ENCODE results near the gene MAP4K1.

MAP4K1 gene

DNA sequence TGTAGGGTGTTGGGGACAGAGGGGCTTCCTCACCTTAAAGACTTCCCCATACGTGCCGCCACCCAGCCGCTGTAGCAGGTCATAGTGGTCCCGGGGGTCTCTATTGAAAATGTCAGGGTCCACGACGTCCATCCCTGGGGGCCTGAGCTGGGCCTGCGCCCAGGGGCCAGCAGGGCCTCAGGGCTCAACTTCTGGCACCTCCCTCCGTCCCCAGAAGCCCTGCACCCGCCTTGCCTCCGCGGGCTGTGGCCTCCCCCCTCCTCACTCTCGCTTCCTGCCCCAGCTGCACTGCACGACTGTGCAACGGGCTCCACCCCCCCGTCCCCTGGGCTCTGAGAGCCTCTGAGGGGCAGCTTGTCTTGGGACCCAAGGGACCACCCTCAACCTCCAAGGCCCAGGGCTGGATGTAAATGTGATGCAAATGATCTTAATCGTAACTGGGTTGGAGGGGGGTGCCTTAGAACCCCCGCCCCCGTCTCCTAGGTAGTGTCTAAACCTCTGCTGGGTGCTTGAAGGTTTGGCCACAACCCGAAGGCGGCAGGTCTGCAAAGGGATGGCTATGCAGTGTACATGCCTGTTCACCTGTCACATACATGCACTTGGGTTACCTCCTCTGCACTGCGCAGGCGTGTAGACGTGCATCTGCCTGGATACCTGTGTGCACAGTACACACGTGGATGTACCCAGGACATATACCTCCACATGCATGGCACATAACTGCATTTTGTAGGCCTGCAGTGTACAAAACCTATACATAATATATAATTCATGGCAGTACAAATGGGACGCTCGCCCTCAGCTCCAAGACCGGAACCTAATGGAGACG lies at the start of gene MAP4K1:
Gene MAP4K1 (minus strand): TSS at position 190 of the 826 bp plus-strand sequence. CDS start 58 bp downstream, at position 132.
- DNase-seq (ENCODE audit: low read depth in 1 of 2, low spot score in 1 of 2) = peak; percentile 45 to 47

DNA sequence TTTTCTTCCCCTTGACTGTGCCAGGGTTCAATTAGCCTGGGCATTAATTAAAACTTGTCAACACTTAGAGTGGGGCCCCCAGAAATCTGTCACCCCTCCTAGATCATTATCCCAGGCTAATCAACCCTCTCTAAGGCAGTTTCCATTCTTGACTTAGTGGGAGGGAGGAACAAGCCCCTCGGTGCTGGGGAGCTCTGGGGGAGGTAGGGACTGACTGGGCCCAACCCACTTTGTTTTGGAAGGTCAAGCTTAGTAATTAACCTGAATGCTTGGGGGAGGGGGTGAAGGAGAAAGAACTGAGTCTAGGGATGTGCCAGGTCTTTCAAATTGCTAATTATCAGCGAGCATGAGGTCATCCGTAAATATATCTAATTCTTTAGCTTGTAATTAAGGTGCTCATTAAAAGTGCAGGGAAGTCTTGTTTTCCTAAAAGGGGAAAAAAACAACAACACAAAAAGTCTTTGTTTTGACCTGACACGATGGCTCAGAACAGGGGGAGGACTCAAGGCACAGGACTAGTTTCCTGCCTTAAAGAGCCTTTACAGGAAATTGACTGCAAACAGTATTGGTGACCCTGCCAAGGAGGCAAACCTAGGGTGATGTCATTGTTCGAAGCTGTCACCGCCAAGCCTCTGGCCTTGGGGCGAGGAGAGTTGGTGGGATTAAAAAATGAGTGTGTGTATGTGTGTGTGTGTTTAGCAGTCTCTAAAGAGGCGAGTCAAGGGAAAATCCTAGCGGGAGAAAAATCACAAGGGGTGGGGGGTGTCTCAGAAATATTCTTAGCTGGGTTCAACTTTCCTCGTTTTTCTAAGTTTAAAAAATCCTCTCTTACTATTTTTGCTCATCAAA lies 49.1 kb upstream of the MAP4K1 start:
- DNase-seq (ENCODE audit: low read depth in 1 of 2, low spot score in 1 of 2) = no peak

DNA sequence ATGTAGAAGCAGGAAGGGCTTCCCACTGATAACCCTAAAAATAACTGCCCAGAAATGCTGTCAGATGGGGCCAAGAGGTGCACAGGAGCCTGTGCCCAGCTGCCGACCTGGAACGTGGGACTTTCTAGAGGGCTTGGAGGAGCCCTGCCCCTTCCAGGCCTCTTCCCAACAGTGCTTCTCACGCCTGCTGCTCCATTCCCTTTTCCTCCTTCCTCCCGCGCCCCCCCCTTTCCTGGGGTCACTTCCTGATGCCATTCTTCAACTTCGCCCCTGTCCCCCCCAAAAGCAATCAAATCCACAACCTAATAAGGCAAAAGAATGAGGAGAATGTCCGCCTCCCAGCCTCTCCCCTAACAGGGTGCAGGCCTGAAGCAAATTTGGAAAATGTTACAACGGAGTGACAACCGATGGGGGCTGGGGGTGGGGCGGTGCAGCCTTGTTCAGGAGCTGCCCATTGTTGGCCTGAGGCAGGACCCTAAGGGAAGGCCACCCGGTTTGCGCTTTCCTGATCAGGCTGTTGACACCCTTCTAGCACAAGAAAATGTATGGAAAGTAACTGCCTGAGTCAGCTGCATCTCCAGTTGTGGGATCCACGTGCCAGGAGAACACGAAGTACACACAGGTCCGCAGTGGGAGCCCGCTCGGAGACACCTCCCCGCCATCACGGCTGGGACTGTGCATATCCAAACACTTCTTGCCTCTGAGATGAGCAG lies 48.4 kb upstream of the MAP4K1 start:
- DNase-seq (ENCODE audit: low read depth in 1 of 2, low spot score in 1 of 2) = no peak

DNA sequence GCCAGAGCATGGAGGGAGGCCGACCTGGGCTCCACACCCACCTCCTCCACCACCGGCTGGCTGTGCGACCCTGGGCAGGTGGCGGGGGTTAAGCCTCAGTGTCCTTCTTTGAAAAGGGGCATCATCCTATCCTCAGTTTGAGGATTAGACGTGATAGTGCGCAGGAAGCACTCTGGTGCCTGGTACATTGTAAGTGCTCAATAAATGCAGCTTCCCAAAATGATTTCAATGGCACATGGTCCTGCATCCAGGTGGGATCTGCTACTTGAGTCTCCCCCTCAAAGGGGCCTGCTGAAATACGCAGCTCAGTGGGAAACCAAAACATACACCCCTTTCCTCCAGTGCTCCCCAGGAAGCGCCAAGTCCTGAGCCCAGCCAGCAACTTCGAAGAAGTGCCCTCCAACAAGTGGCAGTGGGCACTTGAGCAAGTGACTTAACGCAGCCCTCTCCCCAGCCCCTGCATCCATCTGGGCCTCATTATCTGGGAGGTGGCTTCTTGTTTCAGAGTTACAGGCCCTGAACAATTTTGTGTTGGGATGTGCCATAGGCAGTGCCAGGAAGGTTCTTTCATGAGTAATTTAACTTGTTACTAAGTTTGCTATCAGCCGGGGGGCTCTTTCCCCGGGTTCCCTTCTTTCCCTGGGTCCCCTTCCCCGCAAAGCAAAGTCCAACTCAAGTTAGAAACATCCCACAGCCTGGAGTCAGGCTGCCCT lies 47.6 kb upstream of the MAP4K1 start:
- DNase-seq (ENCODE audit: low read depth in 1 of 2, low spot score in 1 of 2) = no peak

DNA sequence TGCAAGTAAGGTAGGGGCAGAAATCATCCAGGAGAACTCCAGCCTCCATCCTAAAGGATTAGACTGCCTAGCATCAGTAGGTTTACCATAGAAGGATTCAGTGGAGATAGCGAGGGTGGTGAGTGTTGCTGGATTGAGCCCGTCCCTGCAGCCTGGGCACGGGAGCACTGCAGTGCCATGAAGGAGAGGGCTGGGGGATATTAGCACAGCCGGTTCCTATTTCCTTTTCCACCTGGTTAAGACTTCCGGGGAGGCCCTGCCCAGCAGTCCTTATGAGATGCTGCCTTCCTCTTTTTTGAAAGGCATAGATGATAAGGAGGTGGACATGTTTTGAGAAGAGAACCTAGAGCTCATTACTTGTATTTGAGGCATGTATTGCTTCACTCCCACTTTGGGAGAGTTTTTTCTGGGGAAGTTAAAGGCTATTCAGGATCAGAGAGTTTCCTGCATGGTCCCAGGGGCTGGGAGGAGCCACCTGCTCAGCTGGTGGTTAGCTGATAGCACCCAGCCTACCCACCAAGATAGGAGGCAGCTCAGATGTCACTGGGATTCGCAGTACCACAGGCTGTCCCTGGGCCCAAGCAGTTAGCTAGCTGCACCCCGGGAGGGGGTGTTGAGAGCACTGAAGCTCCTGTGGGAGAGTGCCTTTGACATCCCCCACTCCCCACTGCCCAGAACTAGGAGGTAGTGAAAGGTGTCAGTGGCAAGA lies 46.9 kb upstream of the MAP4K1 start:
- DNase-seq (ENCODE audit: low read depth in 1 of 2, low spot score in 1 of 2) = no peak

DNA sequence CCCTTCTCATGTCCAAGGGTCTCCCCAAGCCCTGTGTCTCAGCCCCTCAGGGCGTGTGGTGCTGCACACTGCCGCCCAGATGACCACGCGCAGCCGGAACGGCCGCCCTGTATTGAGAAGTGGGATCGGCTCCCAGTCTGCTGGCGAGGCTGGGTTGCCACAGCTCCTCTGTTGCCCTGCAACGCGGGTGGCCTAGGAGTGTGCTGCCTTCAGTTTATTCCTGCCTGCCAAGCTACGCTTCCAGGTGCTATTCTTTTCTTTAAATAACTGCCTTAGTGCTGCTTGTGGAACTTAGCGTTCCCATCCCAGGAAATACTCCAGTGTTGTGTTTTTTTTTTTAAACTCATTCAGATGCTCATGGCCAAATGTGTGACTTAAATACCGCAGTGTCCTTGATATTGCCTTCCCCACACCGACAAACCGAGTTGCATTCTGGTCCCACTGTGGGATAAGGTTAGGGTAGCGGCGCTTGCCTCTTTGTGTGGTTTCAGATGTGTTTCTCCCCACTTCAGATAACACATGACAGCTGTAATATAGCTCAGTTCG lies 46.3 kb upstream of the MAP4K1 start:
- DNase-seq (ENCODE audit: low read depth in 1 of 2, low spot score in 1 of 2) = no peak

DNA sequence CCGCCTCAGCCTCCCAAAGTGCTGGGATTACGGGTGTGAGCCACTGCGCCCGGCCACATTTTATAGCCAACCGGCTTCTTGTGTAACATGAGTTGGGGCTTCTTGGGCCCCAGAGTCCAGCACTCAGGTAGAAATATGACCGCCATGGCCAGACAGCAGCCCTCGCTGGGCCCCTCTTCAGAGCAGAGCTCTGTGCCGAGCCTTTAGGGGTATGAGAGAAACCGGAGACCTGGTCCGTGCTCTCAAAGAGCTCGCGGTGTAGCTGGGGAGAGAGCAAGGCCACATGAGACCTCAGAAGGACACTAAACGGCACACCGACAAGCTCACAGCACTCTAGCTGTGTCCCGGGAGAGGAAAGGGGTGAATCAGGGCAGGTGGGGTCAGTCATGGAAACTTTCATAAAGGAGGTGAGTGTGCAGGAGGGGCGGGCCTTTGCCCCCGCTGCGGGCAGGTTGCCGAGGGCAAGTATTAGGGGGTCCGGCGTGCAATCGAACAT lies 45.5 kb upstream of the MAP4K1 start:
- DNase-seq (ENCODE audit: low read depth in 1 of 2, low spot score in 1 of 2) = no peak

DNA sequence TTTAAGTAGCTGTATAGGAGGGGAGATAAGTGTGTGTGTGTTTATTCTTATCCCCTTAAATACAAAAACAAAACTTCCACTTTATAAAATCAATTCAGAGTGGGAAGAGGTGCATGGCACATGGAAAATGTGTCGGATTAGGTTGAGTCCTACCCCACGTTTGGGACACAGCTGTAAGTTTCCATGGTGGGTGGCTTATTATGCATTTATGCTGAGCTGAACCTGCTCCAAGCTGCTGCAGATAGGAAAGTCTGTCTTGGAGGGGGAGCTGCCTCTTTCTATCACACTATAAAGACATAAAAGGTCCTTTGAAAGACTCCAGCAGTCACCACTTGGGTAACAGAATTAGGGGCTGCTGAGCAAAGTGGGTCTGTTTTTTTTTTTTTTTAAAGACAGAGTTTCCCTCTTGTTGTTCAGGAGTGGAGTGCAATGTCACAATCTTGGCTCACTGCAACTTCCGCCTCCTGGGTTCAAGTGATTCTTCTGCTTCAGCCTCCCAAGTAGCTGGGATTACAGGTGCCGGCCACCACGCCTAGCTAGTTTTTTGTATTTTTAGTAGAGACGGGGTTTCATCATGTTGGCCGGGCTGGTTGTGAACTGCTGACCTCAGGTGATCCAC lies 44.9 kb upstream of the MAP4K1 start:
- DNase-seq (ENCODE audit: low read depth in 1 of 2, low spot score in 1 of 2) = no peak

DNA sequence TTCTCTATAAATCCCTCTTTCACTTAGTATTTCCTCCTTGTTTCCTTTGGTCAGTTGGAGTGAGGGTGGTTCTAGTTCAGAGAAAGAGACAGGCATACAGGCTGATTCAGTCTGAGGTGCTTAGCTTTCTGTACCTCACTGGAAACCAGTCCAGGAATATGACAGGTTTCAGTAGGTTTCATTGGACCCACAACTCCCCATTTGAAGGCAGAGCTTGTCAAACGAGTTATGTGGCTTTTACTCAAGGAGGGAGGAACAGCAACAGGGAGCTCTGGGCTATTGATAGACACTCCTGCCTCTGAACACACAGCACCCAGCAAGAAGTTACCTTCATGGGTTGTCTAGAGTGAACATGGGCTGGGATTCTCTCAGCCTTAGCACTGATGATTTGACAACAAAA lies 44.2 kb upstream of the MAP4K1 start:
- no peak for DNase-seq (ENCODE audit: low read depth in 1 of 2, low spot score in 1 of 2)

DNA sequence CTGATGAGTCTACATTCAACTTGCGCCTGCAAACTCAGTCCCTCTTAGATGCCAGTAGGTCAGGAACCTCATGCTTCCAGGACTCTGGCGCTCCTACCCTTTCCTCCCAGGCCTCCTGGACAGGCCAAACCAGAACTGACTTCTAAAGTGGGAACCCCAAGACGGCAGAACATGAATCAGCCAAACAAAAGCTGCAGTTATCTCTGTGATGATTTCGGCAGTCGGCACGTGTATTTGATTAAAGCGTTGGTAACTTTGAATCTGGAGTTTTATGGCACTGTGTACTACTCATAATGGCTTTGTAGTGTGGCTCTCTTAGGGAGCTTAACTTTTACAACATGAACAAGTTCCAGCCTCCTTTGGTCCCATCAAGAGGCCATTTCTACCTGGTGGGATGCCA lies 43.4 kb upstream of the MAP4K1 start:
- no peak for DNase-seq (ENCODE audit: low read depth in 1 of 2, low spot score in 1 of 2)

DNA sequence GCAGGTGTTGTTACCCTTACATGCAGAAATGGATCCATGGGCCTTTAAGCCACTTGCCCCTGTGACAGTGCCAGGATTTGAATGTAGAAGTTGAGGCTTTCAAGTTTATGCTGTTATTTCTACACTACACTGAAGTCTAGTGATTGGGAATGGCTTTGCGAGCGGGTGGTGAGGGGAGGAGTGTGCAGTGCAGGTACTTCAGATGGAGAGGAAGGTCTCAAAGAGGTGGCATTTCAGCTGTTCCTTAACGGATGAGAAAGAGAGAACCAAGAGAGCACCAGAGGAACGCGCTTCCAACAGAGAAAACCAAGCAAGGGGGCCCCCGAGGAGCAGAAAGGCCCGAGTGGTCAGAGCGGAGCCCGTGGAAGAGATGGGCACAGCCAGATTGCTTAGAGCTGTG lies 43.0 kb upstream of the MAP4K1 start:
- DNase-seq (ENCODE audit: low read depth in 1 of 2, low spot score in 1 of 2) = no peak

DNA sequence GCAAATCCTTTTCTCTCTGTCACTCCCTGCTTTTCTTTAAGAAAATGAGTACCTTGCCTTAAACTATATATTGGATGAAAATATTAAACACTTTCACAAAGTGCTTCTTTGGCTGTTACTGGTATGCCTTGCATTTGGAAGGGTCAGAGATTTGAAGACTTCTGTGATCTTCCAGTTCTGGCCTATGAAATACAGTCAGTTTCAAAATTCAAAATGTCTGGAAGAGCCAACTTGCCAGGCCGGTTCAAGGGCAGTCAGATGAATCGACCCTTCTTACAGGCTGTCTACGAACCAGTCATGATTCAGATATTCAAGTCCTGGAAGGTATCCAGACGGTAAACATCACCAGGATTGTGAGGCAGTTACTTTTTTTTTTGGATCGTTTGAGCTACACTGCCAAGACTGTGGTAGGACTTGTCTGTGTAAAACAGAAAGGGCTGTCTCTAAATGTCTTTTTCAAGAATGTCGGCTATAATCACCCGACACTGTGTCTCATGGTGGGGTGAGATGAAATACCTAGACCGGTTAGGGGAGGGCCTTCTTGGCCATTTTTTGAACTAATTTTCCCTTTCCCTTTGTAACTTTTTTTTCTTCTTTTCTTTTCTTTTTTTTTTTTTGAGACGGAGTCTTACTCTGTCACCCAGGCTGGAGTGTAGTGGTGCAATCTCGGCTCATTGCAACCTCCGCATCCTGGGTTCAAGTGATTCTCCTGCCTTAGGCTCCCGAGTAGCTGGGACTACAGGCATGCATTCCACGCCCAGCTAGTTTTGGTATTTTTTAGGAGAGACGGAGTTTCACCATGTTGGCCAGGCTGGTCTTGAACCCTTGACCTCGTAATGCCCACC lies 40.9 kb upstream of the MAP4K1 start:
- no peak for DNase-seq (ENCODE audit: low read depth in 1 of 2, low spot score in 1 of 2)

DNA sequence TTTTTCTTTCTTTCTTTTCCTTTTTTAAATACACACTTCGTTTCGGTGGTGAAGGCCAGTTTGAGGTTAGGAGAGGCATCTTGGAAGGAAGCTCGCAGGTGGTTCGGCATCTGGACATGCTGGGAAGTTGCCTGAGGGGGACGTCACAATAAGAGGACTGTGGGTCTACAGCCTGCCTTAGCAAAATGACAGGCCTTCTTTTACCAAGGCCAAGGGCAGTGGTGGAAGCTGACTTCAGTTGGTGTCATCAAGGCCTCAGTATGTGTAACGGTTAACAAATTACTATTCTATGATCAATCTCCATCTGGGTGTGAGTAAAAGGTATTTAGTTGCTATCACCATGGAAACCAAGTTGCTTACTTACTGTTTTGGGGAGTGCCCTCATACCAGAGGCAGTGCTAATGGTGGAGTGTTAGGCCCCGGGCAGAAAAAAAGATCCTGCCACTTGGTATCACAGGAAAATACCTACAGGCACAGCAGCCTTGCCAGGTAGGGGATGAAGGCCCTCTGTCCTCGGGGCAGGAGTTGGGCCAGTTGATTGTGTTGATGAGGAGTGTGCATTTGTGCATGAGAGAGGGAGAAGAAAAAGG lies 40.0 kb upstream of the MAP4K1 start:
- no peak for DNase-seq (ENCODE audit: low read depth in 1 of 2, low spot score in 1 of 2)

DNA sequence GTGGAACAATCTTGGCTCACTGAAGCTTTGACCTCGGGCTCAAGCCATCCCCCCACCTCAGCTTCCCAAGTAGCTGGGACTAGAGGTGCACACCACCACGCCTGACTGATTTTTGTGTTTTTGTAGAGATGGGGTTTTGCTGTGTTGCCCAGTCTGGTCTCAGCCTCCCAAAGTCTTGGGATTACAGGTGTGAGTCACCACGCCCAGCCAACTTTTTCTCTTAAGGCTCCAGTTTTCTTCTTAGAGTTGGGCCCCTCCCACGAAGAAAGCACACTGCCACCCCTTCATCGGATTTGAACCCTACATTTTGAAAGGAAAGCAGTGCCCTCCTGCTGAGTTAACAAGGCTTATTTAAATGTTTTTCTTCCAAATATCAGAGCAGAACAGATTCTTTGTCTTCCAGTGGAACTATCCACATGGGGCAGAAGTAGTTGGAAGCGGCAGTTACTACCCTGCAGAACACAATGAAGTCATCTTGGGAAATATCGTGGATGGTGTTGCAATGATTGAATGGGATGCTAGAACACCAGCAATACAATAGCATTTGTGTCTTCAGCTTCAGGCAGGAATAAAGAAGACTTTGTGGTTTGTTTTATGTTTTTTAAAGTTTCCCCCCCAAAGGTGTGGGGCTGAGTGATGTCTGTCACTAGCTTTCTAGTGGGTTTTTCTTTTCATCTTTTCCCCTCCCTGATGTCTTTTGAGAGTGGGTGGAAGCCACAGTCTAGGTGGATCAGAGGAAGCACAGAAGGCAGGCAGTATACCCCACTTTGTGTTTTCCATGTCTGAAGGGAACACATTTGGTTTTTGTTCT lies 38.6 kb upstream of the MAP4K1 start:
- peak in 1 of 2 donors; percentile 12 for DNase-seq (ENCODE audit: low read depth in 1 of 2, low spot score in 1 of 2)

DNA sequence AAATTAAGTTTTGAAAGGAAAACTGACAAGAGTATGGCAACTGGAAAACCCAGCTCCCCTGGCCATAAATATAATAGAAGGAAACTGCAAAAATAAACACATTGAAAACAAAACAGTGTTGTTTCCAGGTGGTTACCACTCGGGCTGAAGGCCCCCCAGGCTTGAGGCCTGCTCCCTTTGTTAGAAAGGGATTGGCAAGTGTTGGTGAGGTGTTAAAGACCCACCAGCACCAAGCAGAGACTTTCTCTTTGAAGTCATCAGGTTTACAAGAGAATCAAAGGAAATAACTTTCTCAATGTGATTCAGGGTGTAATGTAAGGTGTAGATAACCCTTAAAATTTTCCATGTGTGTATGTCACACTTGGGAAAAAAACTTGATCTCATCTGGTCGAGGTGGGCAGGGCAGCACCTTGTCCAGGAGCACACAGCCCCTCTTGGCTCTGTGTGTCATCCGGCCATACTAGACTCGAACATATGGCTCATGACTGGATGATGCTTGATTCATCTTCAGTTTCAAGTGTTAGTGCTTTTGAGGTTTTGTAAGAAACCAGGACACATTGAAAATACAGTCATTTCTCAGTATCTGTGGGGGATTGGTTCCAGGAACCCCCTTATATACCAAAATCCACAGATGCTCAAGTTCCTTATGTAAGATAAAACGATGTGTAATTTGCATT lies 37.5 kb upstream of the MAP4K1 start:
- no peak for DNase-seq (ENCODE audit: low read depth in 1 of 2, low spot score in 1 of 2)

DNA sequence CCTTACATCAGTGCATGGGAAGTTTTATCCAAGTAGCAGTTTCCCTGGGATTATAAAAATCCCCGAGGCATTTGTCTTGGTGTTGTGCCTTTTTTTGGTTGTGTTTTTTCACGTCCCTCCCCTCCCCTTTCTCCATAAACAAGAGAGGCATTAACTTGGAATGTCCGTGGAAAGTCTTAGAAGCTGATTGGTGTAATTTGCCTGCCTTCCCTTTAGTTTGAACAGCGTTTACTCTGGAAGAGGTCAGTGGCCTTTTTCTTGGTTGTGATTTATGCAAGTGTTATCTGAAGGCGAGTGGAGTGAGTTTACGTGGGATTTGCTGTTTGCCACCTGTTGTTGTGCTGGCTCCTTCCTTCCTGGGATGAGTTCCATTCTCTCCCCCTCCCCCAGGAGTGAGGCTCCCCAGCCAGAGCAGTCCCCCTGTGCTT lies 36.9 kb upstream of the MAP4K1 start:
- no peak for DNase-seq (ENCODE audit: low read depth in 1 of 2, low spot score in 1 of 2)
